ENCODE results near the gene A2M. TPM values are rescaled to one million over a fixed set of nuclear protein-coding genes. Genes with fewer than 3 reads are reported as not detected.

Gene A2M
- total and polyA plus RNA-seq, 10 of the 15 experiments (the other 5 are each of a cell fraction or from before 2014, with no cell fraction given), result 0.03 to 3.5 (median 0.20) TPM; not detected in 5

DNA sequence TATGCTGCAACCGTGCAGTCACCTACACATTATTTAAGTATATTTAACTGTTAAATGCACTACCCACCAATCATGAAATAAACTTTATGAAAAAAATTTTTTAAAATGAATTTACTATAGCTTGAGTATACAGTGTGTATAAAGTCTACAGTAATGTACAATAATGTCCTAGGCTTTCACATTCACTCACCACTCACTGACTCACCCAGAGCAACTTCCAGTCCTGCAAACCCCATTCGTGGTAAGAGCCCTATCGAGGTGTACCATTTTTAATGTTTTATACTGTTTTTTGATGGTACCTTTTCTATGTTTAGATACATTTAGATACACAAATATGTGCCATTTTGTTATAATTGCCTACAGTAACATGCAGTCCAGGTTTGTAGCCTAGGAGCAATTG is 78.3 kb downstream of the A2M start:
- POLR2A ChIA-PET, result interaction anchor here (2.0 kb wide), 1 partner anchor 87 kb away, joined by 4 read pairs; the partner anchor contains the start of gene M6PR
- no peaks in the 10 kb centered on the region for H3K79me2 ChIP-seq (ENCODE audit: control insufficient read depth, insufficient read depth, low read length)
- no peak overlapping the region for H3K4me3 ChIP-seq
- no peak overlapping the region for H3K9ac ChIP-seq (ENCODE audit: control insufficient read depth, insufficient read depth, low read length)
- no TSS peak for BruUV-seq (replicated peaks)
- no peaks in the 10 kb centered on the region for H3K36me3 ChIP-seq (ENCODE audit: control insufficient read depth in 2 of 2, insufficient read depth in 2 of 2, low read length in 1 of 2)
- RAD21 ChIA-PET (ENCODE audit: unreplicated experiment), result interaction anchor here (1.0 to 3.9 kb wide), 3 partner anchors 12 to 493 kb away, joined by 3 to 23 read pairs (median 4); partner anchors contain the start of gene M6PR
- FAIRE-seq (no peak), ATAC-seq (no peak), DNase-seq (ENCODE audit: low read depth, low spot score) (no peak)
- no peak overlapping the region for H3K27ac ChIP-seq (ENCODE audit: control insufficient read depth, insufficient read depth)
- no peaks in the 10 kb centered on the region for H3K4me1 ChIP-seq (ENCODE audit: control insufficient read depth, insufficient read depth, low read length)
- SMC1A ChIA-PET (ENCODE audit: uncharacterized antibody, unreplicated experiment), result interaction anchor here (1.2 to 3.1 kb wide), 5 partner anchors 12 to 147 kb away, joined by 4 to 36 read pairs (median 7); partner anchors contain the start of genes M6PR and PHC1
- H3K4me2 ChIP-seq (ENCODE audit: control insufficient read depth, insufficient read depth), result no peak overlapping the region
- intact Hi-C loops (cut with micrococcal nuclease; ENCODE audit: unreplicated experiment), result loop anchor here (5.0 kb wide), 1 partner anchor 375 kb away; the partner anchor contains the start of gene MFAP5
- no peaks in the 10 kb centered on the region for H3K27me3 ChIP-seq (replicated peaks in 1 of 2; ENCODE audit: control insufficient read depth in 2 of 2, insufficient read depth in 2 of 2, low read length in 1 of 2)
- H4K20me1 ChIP-seq (ENCODE audit: control insufficient read depth, insufficient read depth), result no peaks in the 10 kb centered on the region
- TF ChIP-seq, protein P1, sequence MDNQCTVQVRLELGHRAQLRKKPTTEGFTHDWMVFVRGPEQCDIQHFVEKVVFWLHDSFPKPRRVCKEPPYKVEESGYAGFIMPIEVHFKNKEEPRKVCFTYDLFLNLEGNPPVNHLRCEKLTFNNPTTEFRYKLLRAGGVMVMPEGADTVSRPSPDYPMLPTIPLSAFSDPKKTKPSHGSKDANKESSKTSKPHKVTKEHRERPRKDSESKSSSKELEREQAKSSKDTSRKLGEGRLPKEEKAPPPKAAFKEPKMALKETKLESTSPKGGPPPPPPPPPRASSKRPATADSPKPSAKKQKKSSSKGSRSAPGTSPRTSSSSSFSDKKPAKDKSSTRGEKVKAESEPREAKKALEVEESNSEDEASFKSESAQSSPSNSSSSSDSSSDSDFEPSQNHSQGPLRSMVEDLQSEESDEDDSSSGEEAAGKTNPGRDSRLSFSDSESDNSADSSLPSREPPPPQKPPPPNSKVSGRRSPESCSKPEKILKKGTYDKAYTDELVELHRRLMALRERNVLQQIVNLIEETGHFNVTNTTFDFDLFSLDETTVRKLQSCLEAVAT (IDR thresholded peaks at IDR 0.05), result no peak
- TF ChIP-seq YY1 (IDR thresholded peaks at IDR 0.05; ENCODE audit: low read depth, low read length) (no peak), SPI1 (IDR thresholded peaks at IDR 0.05; ENCODE audit: borderline replicate concordance, insufficient read depth, low read depth, low read length) (no peak), NFXL1 (IDR thresholded peaks at IDR 0.05; ENCODE audit: borderline replicate concordance) (no peak), IKZF2 (IDR thresholded peaks at IDR 0.05) (no peak), ZNF207 (IDR thresholded peaks at IDR 0.05; ENCODE audit: borderline replicate concordance) (no peak), PAX5 (IDR thresholded peaks at IDR 0.05; ENCODE audit: borderline replicate concordance, low read depth, low read length) (no peak), SMAD5 (IDR thresholded peaks at IDR 0.05; ENCODE audit: low read depth) (no peak), CBX5 (IDR thresholded peaks at IDR 0.05; ENCODE audit: low read depth) (no peak), HCFC1 (IDR thresholded peaks at IDR 0.05; ENCODE audit: low read length) (no peak)
- TF ChIP-seq, protein P2, sequence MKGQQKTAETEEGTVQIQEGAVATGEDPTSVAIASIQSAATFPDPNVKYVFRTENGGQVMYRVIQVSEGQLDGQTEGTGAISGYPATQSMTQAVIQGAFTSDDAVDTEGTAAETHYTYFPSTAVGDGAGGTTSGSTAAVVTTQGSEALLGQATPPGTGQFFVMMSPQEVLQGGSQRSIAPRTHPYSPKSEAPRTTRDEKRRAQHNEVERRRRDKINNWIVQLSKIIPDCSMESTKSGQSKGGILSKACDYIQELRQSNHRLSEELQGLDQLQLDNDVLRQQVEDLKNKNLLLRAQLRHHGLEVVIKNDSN (IDR thresholded peaks at IDR 0.05; ENCODE audit: borderline replicate concordance, extremely low read length, insufficient read depth, low read depth, low read length), result no peak
- TF ChIP-seq, protein P3, sequence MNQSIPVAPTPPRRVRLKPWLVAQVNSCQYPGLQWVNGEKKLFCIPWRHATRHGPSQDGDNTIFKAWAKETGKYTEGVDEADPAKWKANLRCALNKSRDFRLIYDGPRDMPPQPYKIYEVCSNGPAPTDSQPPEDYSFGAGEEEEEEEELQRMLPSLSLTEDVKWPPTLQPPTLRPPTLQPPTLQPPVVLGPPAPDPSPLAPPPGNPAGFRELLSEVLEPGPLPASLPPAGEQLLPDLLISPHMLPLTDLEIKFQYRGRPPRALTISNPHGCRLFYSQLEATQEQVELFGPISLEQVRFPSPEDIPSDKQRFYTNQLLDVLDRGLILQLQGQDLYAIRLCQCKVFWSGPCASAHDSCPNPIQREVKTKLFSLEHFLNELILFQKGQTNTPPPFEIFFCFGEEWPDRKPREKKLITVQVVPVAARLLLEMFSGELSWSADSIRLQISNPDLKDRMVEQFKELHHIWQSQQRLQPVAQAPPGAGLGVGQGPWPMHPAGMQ (IDR thresholded peaks at IDR 0.05; ENCODE audit: borderline replicate concordance), result no peak
- TF ChIP-seq, protein P4, sequence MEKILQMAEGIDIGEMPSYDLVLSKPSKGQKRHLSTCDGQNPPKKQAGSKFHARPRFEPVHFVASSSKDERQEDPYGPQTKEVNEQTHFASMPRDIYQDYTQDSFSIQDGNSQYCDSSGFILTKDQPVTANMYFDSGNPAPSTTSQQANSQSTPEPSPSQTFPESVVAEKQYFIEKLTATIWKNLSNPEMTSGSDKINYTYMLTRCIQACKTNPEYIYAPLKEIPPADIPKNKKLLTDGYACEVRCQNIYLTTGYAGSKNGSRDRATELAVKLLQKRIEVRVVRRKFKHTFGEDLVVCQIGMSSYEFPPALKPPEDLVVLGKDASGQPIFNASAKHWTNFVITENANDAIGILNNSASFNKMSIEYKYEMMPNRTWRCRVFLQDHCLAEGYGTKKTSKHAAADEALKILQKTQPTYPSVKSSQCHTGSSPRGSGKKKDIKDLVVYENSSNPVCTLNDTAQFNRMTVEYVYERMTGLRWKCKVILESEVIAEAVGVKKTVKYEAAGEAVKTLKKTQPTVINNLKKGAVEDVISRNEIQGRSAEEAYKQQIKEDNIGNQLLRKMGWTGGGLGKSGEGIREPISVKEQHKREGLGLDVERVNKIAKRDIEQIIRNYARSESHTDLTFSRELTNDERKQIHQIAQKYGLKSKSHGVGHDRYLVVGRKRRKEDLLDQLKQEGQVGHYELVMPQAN (conservative IDR thresholded peaks at IDR 0.05), result no peak
- CTCF ChIA-PET, result interaction anchor here (1.0 to 3.4 kb wide), 8 partner anchors 10 to 493 kb away, joined by 3 to 30 read pairs (median 7); partner anchors contain the start of genes M6PR and PHC1
- in situ Hi-C loops (cut with MboI), result no loop called here
- no peak overlapping the region for H2AFZ ChIP-seq (ENCODE audit: control insufficient read depth, low read depth, low read length)
- WGBS (ENCODE audit: insufficient coverage, insufficient replicate concordance, low lambda C conversion rate, missing lambda C conversion rate), result 71% methylated on average over 3 of the region's 3 CpGs
- no peaks in the 10 kb centered on the region; the same call in 2 of the 3 replicates for H3K9me3 ChIP-seq (replicated peaks; ENCODE audit: control insufficient read depth, insufficient read depth, low read length)
